ENCODE measurements around the gene GRIN3A.
A peak's percentile ranks its signal among the peaks of the same experiment; 100 is the strongest.
"Not testable (repeated sequence)": the region's sequence is repeated elsewhere in the genome, so short reads cannot be mapped to it uniquely, and the experiment has no call there.

Gene GRIN3A

DNA sequence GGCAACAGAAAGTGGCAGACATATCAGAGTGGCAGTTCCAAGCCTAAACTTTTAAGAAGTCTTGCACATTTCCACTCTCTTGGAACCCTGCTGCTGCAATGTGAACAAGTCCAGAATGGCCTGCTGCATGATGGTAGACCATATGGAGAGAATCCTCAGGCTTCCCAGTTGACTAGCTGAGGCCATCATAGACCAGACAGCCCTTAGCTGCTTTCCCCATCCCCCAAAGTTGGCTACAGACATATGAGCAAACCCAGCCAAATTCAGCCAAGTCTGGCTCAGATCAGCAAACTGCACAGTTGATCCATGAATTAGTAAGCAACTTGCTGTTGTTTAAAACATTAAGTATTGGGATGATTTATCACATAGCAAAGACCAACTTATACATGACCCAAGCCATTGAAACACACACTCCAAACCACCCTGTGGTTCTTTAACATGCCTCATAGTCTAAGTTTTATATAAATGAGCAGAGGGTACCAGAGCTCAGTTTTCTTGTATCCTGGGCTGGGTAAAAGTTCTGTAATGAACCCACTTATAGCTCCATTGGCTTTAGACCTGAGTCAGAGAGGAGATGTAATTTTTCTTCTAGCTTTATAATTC, 163.6 kb downstream of the GRIN3A start:
- DNase-seq, result no peak

DNA sequence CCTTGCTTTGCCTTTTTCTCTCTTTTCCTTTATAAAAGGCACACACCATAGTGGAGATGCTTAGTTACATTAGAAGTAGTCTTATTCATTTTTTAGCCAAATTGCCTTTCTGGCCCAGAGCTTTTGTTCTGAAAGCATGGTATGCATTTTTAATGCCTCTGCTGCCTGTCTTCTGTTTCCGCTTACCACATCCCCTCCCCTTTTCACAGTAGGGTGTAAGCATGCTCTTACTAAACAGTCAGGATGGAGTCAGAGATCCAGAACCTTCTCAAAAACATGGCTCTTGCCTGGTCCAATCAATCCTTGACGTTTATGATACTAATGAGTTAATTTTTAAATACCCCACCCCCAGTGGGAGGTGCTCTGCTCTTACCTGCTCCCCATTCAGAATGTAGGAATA, 166.1 kb downstream of the GRIN3A start:
- no peak for DNase-seq

DNA sequence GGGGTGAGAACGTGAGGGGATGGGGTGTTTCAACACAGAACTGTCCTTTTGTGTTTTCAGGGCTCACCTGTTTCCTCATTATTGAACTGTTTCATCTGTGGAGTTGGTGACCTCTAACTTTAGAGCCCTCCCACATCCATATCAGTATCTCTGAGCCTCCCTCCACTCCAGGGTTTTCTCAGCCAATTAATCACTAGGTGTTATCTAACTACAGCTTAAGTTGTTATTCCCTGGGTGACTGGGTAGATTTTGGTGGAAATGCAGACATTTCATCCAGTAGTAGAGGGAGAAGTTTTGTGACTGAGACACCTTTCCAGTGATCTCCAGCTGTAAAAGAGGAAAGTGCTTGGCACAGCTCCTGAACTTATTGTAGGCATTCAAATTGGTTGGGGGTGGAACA, 167.3 kb downstream of the GRIN3A start:
- no peak for DNase-seq

DNA sequence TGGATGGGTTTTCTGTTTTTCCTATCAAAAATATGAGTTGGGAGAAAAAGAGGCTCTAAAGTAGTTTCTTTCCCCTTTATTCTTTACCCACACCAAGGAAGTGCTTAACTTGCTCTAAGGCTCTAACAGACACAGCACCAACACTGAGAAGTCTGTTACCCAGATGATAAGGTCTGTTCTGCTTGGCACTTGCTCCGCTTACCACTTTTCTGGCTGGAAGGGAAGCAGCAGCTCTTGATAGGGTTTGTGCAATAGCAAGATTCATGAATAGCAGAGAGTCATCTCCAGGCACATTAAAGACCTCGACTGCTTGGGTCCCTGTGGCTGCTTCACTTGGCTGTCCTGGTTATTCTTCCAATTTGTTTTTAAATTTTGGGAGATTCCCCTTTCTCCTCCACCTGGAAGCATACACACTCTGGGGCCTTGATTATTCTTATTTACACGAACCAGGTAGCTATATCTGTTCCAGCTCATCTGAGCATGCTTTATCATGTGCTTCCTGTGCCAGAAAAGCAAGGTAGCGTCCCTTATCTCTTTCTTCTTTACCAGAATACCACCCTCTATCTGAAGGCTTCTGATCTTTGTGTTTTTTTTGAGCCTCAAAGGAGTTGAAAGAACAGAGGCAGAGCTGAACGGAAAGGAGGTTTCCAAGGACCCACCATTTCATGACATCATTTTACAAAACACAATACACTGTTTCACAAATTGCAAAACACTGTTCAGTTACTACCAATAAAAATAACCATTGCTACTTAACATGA, 168.5 kb downstream of the GRIN3A start:
- DNase-seq, result peak; percentile 47

DNA sequence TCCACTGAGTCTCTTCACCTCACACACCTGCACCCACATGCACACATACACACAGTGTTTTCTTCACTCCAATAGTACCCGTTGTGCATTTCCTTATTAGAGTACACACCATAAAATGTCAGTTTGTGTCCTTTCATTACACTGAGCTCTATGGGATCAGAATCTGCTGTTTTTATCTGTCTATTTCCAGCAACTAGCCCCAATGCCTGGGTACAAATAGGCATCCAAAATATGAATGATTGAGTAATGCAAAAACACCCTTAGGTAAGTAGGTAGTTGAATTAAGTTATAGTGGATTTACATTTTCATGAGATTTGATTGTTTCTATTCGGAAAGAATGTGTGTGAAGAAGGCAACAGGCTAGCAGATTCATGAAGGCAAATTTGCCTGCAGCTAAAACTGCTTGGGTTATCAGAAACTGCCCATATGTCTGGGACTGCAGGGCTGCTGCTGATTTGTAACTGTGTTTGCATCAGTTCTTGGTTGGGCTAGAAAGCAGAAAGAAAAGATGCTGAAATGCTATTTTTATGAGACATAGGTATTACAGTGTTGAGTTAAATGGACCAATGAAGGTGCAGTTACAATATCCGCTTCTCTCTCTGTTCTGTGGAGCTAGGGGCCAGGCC, 170.6 kb downstream of the GRIN3A start:
- DNase-seq, result no peak

DNA sequence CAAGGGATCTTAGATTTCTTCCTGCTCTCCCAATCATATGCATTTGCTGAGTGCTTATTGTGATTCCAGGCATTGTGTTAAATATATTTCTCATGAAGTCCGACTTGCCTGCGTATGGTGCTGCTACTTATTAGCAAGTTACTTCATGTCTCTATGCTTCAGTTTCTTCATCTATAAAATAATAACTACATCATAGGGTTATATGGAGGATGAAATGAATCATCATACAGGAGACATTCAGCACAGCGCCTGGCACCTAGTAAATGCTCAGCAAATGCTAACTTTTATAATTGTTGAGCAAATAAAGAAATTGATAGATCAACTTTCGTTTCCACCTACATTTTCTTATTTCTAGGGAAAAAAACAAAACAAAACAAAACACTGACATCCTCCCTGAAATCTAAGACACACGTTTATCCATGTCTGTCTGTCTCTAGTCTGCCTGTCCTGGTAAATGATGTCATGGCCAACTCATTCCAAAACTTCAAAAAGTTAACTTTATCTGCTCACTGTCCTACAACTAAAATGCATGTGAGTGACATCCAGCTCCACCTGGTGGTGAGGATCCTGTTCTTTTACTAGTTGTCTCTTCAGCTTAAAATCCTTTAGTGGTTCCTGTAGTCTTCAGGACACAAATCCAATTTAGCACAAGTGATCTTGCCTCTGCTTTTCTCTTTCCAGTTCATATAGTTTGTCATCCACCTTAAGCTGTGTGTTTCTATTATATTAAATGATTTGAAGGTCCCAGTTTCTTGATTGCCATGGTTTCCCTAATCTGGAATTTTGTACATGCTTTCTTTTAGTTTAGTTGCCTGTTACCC, 171.3 kb downstream of the GRIN3A start:
- DNase-seq, result peak; percentile 19

DNA sequence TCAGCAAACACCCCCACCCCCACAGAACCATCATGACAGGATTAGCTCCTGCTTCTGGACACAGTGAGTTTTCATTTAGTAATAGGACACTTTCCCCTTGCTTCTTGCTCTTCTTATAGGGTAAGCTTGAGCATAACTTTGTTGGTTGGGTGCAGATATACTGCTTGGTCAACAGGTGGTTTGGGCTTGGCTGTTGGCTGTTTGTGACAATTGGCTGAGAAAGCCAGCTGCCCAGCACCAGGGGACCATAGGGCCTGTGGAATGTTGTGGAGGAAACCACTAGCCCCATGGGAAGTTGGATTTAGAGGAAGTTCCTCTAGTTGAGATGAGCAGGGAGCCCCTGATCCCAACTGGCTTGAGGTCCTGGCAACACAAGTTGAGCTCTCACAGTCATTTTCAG, 174.2 kb downstream of the GRIN3A start:
- no peak for DNase-seq

DNA sequence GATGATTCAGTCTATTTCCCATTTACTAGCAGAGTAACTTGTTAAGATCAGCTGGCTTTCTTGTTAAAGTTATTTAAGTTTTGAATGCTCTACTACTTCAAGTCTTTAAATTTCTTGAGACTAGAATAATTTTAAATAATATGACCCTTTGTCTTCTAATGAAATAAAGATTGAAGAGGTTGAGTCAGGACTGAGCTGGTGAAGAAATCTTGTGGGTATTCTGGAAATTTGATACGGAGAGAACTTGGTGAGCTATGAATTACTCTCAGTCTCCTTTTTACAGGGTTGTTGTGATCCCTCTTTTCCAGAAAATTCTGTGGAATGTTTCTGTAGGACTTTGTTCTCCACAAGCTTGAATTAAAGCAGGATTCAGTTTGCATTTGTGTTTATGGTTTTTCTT, 175.5 kb downstream of the GRIN3A start:
- DNase-seq, result no peak

DNA sequence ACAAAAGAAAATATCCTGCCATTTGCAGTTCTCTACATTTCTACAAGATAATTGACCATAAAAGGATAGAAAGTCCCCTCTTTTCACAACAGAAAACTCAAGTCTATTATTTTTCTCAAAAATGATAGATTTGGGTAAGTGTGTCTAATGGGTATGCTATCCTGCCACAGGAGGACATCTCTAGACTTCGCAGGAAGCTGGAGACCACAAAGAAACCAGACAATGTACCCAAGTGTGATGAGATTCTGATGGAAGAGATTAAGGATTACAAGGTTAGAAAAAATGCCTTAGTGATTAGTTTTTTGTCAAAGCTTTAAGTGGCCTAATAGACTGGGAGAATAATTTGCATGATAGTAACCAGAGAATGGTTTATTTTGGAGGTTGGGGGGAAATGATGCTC, 176.7 kb downstream of the GRIN3A start:
- DNase-seq, result no peak

DNA sequence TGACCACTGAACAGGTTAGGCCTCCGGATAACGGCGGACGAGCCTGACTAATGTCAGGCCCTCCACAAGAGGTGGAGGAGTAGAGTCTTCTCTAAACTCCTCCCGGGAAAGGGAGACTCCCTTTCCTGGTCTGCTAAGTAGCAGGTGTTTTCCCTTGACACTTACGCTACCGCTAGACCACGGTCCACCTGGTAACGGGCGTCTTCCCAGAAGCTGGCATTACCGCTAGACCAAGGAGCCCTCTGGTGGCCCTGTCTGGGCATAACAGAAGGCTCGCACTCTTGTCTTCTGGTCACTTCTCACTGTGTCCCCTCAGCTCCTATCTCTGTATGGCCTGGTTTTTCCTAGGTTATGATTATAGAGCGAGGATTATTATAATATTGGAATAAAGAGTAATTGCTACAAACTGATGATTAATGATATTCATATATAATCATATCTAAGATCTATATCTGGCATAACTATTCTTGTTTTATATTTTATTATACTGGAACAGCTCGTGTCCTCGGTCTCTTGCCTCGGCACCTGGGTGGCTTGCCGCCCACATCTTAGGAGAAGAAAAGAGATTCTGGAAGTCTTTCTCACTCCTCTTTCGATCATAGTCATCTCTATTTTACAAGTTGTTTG, 188.9 kb downstream of the GRIN3A start:
- not testable (repeated sequence) for DNase-seq

DNA sequence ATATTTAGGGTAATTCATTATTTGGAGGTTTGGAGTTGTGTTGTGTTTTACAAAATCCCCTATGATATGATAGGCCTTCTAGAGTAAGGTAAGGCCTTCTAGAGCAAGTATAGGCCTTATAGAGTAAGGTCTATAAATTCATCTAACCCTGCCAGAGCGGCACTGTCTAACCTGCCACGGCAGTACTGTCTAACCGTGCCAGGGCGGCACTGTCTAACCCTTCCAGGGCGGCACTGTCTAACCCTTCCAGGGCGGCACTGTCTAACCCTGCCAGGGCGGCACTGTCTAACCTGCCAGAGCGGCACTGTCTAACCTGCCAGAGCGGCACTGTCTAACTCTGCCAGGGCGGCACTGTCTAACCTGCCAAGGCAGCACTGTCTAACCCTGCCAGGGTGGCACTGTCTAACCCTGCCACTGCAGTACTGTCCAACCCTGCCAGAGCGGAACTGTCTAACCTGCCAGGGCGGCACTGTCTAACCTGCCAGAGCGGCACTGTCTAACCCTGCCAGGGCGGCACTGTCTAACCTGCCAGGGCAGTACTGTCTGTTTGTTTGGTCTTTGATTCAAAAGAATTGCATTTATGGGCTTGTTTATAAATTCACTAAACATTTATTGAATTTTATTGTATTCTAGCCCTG, 195.2 kb downstream of the GRIN3A start:
- no peak for DNase-seq

DNA sequence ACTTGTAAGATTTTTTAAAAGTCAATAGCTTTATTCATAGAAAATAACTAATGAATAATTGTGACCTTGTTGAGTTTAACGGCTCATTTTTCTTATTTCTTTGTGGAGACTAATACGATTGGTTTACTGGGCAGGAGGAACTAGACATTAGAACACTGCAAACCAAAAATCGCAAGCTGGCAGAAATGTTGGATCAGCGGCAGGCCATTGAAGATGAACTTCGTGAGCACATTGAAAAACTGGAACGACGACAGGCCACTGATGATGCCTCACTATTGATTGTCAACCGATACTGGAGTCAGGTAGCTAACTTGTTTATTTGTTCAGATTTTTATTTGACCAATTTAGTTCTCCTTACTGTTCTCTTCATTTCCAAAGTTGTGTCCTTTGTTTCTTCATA, 198.4 kb downstream of the GRIN3A start:
- DNase-seq, result no peak

DNA sequence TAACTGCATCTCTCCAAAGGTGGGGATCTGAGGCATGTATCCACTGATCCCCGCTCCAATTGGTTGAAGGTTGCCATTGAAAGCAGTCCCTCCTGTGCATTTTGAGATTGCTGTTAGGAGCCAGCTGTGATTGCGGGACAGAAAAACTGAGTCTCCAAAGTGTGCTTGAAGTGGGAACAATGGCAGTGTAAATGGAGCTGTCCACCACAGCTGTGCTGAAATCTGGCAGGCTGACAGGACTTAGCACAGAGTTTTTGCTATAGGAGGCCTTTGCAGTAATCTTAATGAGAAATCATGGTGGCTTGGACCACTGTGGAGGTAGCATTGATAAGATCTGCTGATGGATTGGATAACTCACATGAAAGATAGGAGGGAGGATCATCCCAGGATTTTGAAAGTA, 201.5 kb downstream of the GRIN3A start:
- peak; percentile 2 for DNase-seq

DNA sequence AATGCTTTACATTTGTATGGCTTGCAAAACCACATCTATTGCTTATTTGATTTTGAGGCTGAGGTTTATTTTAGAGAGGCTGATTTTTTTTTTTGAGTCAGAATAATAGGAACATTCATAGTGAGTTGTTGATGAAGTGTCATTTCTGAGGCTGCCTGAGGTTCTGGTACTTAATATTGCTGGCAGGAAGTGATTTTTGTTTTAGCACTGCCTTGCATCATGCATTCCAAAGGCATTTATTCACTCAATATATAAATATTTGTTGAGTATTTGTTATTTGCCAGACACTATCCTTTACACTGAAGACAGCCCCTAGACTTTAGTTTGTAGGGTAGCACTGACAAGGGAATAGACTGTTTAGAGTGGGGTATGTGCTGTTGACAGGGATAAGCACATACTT, 202.1 kb downstream of the GRIN3A start:
- DNase-seq, result no peak

DNA sequence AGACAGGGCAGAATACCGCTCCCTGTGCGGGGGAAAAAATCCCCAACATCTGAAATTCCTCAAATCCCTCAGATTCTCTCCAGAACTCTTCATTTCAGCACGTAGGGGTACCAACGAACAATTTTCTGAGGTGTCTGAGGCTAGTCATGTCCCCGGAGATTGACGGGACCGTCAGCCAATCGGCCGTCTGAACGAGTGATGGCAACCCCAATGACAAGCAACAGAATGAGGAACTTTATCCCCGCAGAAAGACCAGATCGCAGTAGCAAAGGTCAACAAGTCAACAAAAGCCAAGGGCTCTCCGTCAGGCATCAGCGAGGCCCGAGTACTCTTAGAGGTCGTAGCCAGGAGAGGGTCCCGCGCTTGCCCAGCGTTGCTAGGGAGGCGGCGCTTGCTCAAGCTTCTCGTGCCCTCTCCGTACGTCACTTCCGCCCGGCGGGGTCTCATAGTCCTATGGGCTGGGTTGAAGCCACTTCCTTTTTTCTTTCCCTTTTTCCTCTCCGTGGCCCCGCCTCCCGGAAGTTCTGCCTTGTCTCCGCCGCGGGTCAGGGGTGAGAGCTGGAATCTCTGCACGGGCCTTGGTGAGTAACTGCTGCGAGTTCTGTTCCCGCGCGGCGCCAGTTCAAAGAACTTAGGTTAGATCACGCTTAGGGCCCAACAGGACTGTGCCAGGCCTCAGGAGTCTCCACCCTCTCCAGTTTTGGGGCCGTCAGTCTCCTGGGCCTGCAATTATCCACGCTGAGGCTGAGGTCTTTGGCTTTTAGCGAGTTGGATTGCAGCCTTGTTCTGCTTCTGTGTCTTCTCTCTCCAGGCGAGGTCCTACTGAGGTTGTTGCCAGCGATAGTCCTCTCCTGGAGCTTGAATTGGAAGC, 204.9 kb downstream of the GRIN3A start, which contains the start of gene RNF20:
Gene RNF20 (plus strand): TSS at position 520 of the 871 bp plus-strand sequence. CDS start 1,571 bp downstream, outside the sequence.
- peak; percentile 99 for DNase-seq

DNA sequence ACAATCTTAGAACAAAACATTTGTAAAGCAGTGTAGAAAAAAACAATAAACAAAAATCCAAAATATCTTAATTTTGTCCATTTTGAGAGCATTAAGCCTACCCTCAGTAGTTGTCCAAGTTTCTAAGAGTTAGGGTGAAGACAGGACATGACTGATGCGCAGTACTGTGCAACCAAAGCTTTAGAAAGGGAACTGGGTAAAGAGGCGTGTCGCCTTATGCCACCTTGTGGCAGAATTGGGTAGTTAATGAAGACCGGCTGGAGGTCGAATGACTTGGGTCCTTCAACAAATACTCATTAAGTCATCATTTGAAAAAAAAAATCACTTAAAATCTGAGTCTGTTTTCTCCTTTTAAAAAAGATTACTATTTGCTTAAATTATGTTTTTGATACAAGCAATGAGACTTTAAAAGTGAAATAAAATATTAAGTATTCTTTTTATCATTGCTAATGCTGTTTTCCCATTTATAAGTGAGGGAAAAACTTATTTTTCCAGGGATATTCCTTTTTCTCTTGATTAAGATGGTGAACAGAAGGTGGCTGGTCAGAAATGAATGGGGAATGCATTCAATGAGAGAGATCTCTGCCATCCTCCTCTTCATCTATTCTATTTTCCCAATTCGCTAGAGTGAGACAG, 208.3 kb downstream of the GRIN3A start:
- peak; percentile 85 for DNase-seq

DNA sequence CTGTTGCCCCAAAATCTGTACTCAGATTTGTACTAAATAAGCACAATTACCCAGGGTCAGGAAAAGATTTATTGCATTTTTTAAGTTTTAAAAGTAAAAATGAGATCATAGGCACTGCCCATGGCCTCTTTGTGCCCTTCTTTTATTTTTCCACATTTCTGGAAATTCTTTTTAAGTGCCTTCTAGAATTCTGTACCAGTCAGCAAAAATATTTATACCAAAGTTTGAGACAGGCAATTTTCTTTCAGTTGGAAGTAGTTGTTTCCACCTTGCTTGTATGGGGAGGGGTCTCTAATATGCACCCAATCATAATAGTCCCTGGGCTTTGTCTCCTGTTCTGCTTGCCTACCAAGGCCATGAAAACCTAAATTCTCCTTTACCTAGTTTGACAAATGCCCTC, 210.4 kb downstream of the GRIN3A start:
- no peak for DNase-seq

DNA sequence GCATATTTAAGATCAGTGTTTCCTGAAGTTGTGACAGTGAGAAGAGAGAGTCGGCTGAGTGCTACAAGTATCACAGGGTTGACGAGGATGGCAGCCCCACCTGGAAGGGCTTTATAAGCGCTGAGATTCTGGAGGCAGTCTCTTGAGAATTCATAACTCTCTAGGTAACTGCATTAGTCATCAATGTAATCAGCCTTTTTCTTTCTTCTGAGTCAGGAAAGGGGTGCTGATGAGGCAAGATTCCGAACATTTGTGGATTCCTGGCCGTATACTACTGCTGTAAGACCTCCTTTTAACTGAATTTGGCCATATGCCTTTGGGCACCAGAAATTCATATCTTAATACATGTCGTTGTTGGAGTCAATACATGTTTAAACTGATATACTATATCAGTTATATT, 211.4 kb downstream of the GRIN3A start:
- no peak for DNase-seq

DNA sequence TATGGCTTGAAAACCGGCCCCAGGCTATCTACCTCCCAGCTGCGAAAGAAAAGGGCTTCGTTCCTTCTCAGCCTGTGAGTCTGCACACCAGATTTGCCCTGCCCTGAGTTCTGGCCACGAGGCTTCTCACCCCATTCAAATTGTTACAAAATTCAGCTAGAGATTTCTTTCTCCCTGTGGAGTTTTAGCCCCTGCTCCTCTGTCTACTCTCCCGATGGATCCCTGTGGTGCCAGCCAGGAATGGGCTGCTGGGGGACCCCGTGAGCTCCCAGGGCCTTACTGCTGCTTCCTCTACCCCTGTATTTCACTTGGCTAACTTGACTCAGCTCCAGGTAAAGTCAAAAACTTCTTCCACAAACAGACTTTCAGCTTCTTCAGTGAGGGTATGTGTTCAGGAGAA, 214.1 kb downstream of the GRIN3A start:
- DNase-seq, result no peak

All from CD4-positive, alpha-beta T cell treated with Interleukin-4 for 4 hours (primary cell).